HCT116 (cell line): Measurements from ENCODE around the gene LRFN2. TPM values are rescaled to one million over a fixed set of nuclear protein-coding genes. Genes with fewer than 3 reads are reported as not detected.

Source experiments
- ATAC-seq: fragments of 200-7000 bp; cut with Tn5 transposase; 2 replicates; pipeline ENCODE4 v1.9.1; 2020; ENCODE audit warnings: mild to moderate bottlenecking, moderate library complexity
- BruUV-seq: library from RNA; stranded (reverse); fragments of 400-500 nt; replicated peaks from 2 replicates; lab custom pipeline; 2021; lab: Mats Ljungman, UMichigan
- CTCF ChIA-PET: fragments of 300-600 bp; sonication (Branson Sonifier 250); formaldehyde crosslinking; loops from one replicate; lab custom pipeline; 2021; ENCODE audit warnings: antibody characterized with exemption; lab: Charles Lee
- POLR2A ChIA-PET: fragments of 300-600, 350-600 bp; sonication (Branson Sonifier 250); formaldehyde crosslinking; loops from one replicate; lab custom pipeline; 2021; ENCODE audit warnings: antibody characterized with exemption; lab: Charles Lee
- RAD21 ChIA-PET, 2 experiments: fragments of 300-600 bp; sonication (Branson Sonifier 250); formaldehyde crosslinking; loops; one replicate each; lab custom pipeline; 2023; ENCODE audit warnings: low total read pairs in 2 of 2; ENCODE audit not compliant: uncharacterized antibody in 2 of 2, unreplicated experiment in 2 of 2, low non-redundant PET in 1 of 2; lab: Charles Lee
- DNase-seq: peaks from one replicate; pipeline ENCODE4 v3.0.0-alpha.2; 2010; ENCODE audit warnings: low read depth, low spot score
- H2AFZ ChIP-seq: fragments of 200-600 bp; shearing (Covaris generic), sonication (generic); 2 replicates; pipeline ENCODE4 v1.6.1; 2017; ENCODE audit warnings: low read depth, mixed run types, mixed read lengths, antibody characterized with exemption, low read length; ENCODE audit not compliant: poor library complexity, severe bottlenecking
- H3K27ac ChIP-seq: 2 replicates; pipeline ENCODE4 v1.5.1; 2012; ENCODE audit warnings: low read depth, low read length
- H3K27me3 ChIP-seq: fragments of 200-600 bp; sonication (generic); 2 replicates; pipeline ENCODE4 v1.6.1; 2016; ENCODE audit warnings: mixed run types, low read length, mixed read lengths; ENCODE audit not compliant: insufficient read depth
- H3K36me3 ChIP-seq, 2 experiments: fragments of 200-500 bp in 1 of 2; fragments of 200-600 bp in 1 of 2; sonication (Bioruptor generic) in 1 of 2; sonication (generic) in 1 of 2; 2 replicates each; pipeline versions ENCODE4 v1.5.1 to v1.6.1; 2014 to 2016; ENCODE audit warnings: low read length in 2 of 2, inconsistent platforms in 1 of 2, mixed read lengths in 1 of 2, mixed run types in 1 of 2; ENCODE audit not compliant: insufficient read depth in 2 of 2, control insufficient read depth in 1 of 2
- H3K4me1 ChIP-seq, 2 experiments: fragments of 200-600 bp in 1 of 2; sonication (generic) in 1 of 2; 2 replicates each; pipeline versions ENCODE4 v1.5.1 to v1.6.1; 2012 to 2017; ENCODE audit warnings: low read length in 2 of 2, inconsistent platforms in 1 of 2, mild to moderate bottlenecking in 1 of 2, mixed read lengths in 1 of 2, mixed run types in 1 of 2, moderate library complexity in 1 of 2; ENCODE audit not compliant: insufficient read depth in 2 of 2, control insufficient read depth in 1 of 2
- H3K4me2 ChIP-seq: fragments of 200-600 bp; sonication (generic); 2 replicates; pipeline ENCODE4 v1.6.1; 2017; ENCODE audit warnings: mixed run types, low read length, mixed read lengths
- H3K4me3 ChIP-seq, 2 experiments: fragments of 200-600 bp in 1 of 2; sonication (generic) in 1 of 2; replicated peaks in 1 of 2; 2 replicates each; pipeline ENCODE4 v1.5.1; 2011 to 2016; ENCODE audit warnings: low read length in 2 of 2, control low read depth in 1 of 2, low read depth in 1 of 2, mild to moderate bottlenecking in 1 of 2, mixed read lengths in 1 of 2, mixed run types in 1 of 2
- H3K79me2 ChIP-seq: fragments of 200-600 bp; sonication (generic); 2 replicates; pipeline ENCODE4 v1.6.1; 2017; ENCODE audit warnings: mild to moderate bottlenecking, mixed run types, low read length, moderate library complexity, mixed read lengths; ENCODE audit not compliant: insufficient read depth
- H3K9ac ChIP-seq: fragments of 200-600 bp; sonication (generic); 2 replicates; pipeline ENCODE4 v1.6.1; 2016; ENCODE audit warnings: low read length, mixed read lengths
- H3K9me2 ChIP-seq: fragments of 200-600 bp; sonication (generic), shearing (Covaris generic); 2 replicates; pipeline ENCODE4 v1.6.1; 2017; ENCODE audit warnings: mixed run types, mild to moderate bottlenecking, moderate library complexity; ENCODE audit not compliant: insufficient read depth
- H3K9me3 ChIP-seq, 2 experiments: fragments of 200-500 bp in 1 of 2; fragments of 200-600 bp in 1 of 2; sonication (Bioruptor generic) in 1 of 2; sonication (generic) in 1 of 2; 2 replicates each; pipeline ENCODE4 v1.6.1; 2014 to 2017; ENCODE audit warnings: low read length in 2 of 2, mixed read lengths in 2 of 2, inconsistent platforms in 1 of 2, low read depth in 1 of 2, mild to moderate bottlenecking in 1 of 2, mixed run types in 1 of 2, moderate library complexity in 1 of 2; ENCODE audit not compliant: control insufficient read depth in 1 of 2, insufficient read depth in 1 of 2
- H4K20me1 ChIP-seq: fragments of 200-600 bp; sonication (generic), shearing (Covaris generic); 2 replicates; pipeline ENCODE4 v1.6.1; 2017; ENCODE audit warnings: mixed run types, mild to moderate bottlenecking, moderate library complexity; ENCODE audit not compliant: insufficient read depth
- EGR1 ChIP-seq: IDR thresholded peaks from 2 replicates; pipeline ENCODE4 v1.6.1; 2012; ENCODE audit warnings: low read depth
- ELF1 ChIP-seq: IDR thresholded peaks from 2 replicates; pipeline ENCODE4 v1.6.1; 2012; ENCODE audit warnings: low read depth, borderline replicate concordance
- POLR2AphosphoS5 ChIP-seq: IDR thresholded peaks from 2 replicates; pipeline ENCODE4 v1.6.1; 2011; ENCODE audit warnings: mild to moderate bottlenecking, low read depth, low read length, moderate library complexity
- RAD21 ChIP-seq: IDR thresholded peaks from 2 replicates; pipeline ENCODE4 v1.6.1; 2012; ENCODE audit warnings: low read depth, mild to moderate bottlenecking
- SRF ChIP-seq: IDR thresholded peaks from 2 replicates; pipeline ENCODE4 v1.6.1; 2012; ENCODE audit warnings: low read depth
- TCF7L2 ChIP-seq: IDR thresholded peaks from 2 replicates; pipeline ENCODE4 v1.7.0; 2011; ENCODE audit warnings: borderline replicate concordance, inconsistent platforms; ENCODE audit not compliant: insufficient read depth, insufficient read length; ENCODE audit errors: extremely low read depth
- ZBTB33 ChIP-seq: IDR thresholded peaks from 2 replicates; pipeline ENCODE4 v1.6.1; 2011; ENCODE audit warnings: mild to moderate bottlenecking, low read length, moderate library complexity; ENCODE audit not compliant: insufficient replicate concordance; ENCODE audit errors: extremely low read depth
- ZNF274 ChIP-seq: fragments of 200-500 bp; sonication (Bioruptor generic); IDR thresholded peaks from 2 replicates; pipeline ENCODE4 v1.6.1; 2014; ENCODE audit warnings: mild to moderate bottlenecking, low read depth, low read length, inconsistent platforms
- intact Hi-C: fragments of 100-400 bp; cut with micrococcal nuclease; formaldehyde crosslinking; loops from 2 replicates; pipeline ENCODE4 v1.10.0; 2022
- total RNA-seq: library from RNA; stranded (reverse); gene quantifications from one replicate; pipeline ENCODE4 v1.2.1, GENCODE V29; 2021; ENCODE audit not compliant: unreplicated experiment

The LRFN2 gene
- total RNA-seq, 1 experiment from 2014 or later: not detected

DNA sequence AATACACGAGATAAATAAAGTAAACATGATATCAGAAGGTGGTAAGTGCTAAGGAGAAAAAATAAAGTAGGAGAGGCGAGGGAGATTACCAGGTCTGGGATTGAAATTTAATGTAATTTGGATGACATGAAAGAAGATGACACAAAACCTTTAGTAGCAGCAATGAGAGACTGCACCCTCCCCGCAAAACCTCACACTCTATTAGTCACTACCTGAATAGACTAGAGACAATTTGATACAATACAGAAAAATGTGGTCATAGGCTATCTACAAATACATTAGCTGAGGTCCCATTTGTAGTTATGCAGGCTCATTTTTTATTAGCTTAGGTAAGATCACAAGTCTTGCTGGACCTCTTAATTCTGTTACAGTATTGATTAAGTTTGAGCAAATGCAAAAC is 125.5 kb downstream of the LRFN2 start:
- BruUV-seq: no TSS peak
- Histone ChIP-seq H2AFZ (no peak overlapping the region), H3K79me2 (no peaks in the 10 kb centered on the region), H3K9ac (no peak overlapping the region), H3K9me3 (no peaks in the 10 kb centered on the region), H3K4me1 (no peaks in the 10 kb centered on the region), H3K27me3 (peaks cover 68% of the 10 kb centered on the region), H3K36me3 (no peaks in the 10 kb centered on the region), H3K9me2 (no peaks in the 10 kb centered on the region), H3K4me3 (no peak overlapping the region), H3K27ac (no peak overlapping the region), H4K20me1 (no peaks in the 10 kb centered on the region), H3K4me2 (no peak overlapping the region)
- ChIA-PET RAD21 (no interaction called here), POLR2A (no interaction called here), CTCF (no interaction called here)
- DNase-seq (no peak), ATAC-seq (no peak)
- TF ChIP-seq EGR1 (no peak), SRF (no peak), RAD21 (no peak), POLR2AphosphoS5 (no peak), ZBTB33 (no peak), ZNF274 (no peak), TCF7L2 (no peak)
- intact Hi-C loops: no loop called here

- ATAC-seq (no peak), DNase-seq (no peak)
- intact Hi-C loops: no loop called here
- Histone ChIP-seq H3K27ac (no peak overlapping the region), H3K9me3 (no peaks in the 10 kb centered on the region), H3K9ac (no peak overlapping the region), H3K4me1 (no peaks in the 10 kb centered on the region), H2AFZ (no peak overlapping the region), H4K20me1 (no peaks in the 10 kb centered on the region), H3K4me3 (no peak overlapping the region), H3K27me3 (peaks cover 64% of the 10 kb centered on the region), H3K36me3 (no peaks in the 10 kb centered on the region), H3K79me2 (no peaks in the 10 kb centered on the region), H3K9me2 (no peaks in the 10 kb centered on the region), H3K4me2 (no peak overlapping the region)
- POLR2A ChIA-PET: no interaction called here
- TF ChIP-seq ELF1: no peak
- TF ChIP-seq ZNF274: no peak
- CTCF ChIA-PET: no interaction called here
- RAD21 ChIA-PET: no interaction called here
- BruUV-seq: no TSS peak
Measured at GRCh38 chr6:40460380-40460779, 126.8 kb downstream of the LRFN2 start.
